MCF 10A (cell line): ENCODE data around the gene APCDD1L. TPM values are rescaled to one million over a fixed set of nuclear protein-coding genes. Genes with fewer than 3 reads are reported as not detected.

ENCODE experiments used
- BruUV-seq: library from RNA; stranded (reverse); fragments of 400-500 nt; replicated peaks from 2 replicates; lab custom pipeline; 2021; lab: Mats Ljungman, UMichigan
- CTCF ChIA-PET: fragments of 300-600 bp; sonication (Branson Sonifier 250); formaldehyde crosslinking; extraction: SDS; loops from one replicate; lab custom pipeline; 2021; ENCODE audit warnings: antibody characterized with exemption, inconsistent platforms; lab: Yijun Ruan, JAX
- POLR2A ChIA-PET: fragments of 300-600, 350-650 bp; sonication (Branson Sonifier 250); formaldehyde crosslinking; extraction: SDS; loops from one replicate; lab custom pipeline; 2020; ENCODE audit warnings: antibody characterized with exemption, inconsistent platforms; lab: Yijun Ruan, JAX
- DNase-seq: peaks from one replicate; pipeline ENCODE4 v3.0.0-alpha.2; 2018; ENCODE audit not compliant: unreplicated experiment
- H3K27ac Mint-ChIP-seq: one replicate; pipeline ENCODE4 v1.8.0; 2022; ENCODE audit warnings: mild to moderate bottlenecking, low read depth, mixed read lengths; ENCODE audit not compliant: unreplicated experiment
- H3K27me3 Mint-ChIP-seq: one replicate; pipeline ENCODE4 v1.8.0; 2022; ENCODE audit warnings: mixed read lengths; ENCODE audit not compliant: insufficient read depth, unreplicated experiment
- H3K36me3 Mint-ChIP-seq: one replicate; pipeline ENCODE4 v1.8.0; 2022; ENCODE audit warnings: mild to moderate bottlenecking, moderate library complexity, mixed read lengths; ENCODE audit not compliant: insufficient read depth, unreplicated experiment
- H3K4me1 Mint-ChIP-seq: one replicate; pipeline ENCODE4 v1.8.0; 2022; ENCODE audit warnings: mixed read lengths; ENCODE audit not compliant: insufficient read depth, unreplicated experiment
- H3K4me3 Mint-ChIP-seq: one replicate; pipeline ENCODE4 v1.8.0; 2022; ENCODE audit warnings: mild to moderate bottlenecking, moderate library complexity, mixed read lengths; ENCODE audit not compliant: unreplicated experiment
- H3K9me3 Mint-ChIP-seq: one replicate; pipeline ENCODE4 v1.8.0; 2022; ENCODE audit warnings: mixed read lengths; ENCODE audit not compliant: unreplicated experiment
- intact Hi-C: fragments of 100-400 bp; cut with micrococcal nuclease; formaldehyde crosslinking; loops from 2 replicates; pipeline ENCODE4 v1.14.1; 2022
- total RNA-seq: library from RNA; stranded (reverse); gene quantifications from 2 replicates; pipeline ENCODE4 v1.2.3, GENCODE V29; 2022
- TF ChIP-seq, protein P1 (sequence below): fragments of 200-600 bp; IDR thresholded peaks from one replicate; pipeline ENCODE4 v1.8.0; 2022; ENCODE audit warnings: antibody characterized with exemption, mild to moderate bottlenecking; ENCODE audit not compliant: unreplicated experiment

The APCDD1L gene
- total RNA-seq, 1 experiment from 2014 or later = 0.86 TPM

DNA sequence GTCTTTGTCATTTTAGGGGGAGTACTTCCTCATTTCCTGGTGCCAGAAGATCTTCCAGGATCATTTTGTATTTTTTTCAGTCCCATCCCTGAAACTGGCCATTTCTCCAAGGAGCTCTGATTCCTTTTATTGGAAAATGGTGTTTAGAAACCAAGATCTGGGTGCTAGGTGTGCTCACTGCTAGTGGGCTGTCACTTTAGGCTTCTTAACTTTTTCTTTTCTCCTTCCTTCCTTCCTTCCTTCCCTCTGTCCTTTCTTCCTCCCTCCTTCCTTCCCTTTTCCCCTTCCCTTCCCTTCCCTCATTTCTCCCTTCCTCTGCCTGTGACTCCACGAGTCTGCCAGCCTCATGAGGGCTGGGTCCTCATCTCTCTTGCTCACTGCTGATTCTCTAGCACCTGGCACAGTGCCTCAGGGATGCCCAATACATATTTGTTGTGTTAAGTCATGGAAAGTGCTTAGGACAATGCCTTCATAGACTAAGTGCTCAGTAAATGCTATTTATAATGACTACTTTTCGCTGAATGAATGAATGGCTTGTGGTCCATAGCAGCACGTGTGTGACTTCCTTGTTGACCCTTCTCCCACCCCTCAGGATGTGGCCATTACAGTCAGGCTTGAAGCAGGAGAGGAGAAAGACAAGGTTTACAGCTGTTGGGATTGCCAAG is 36.9 kb downstream of the APCDD1L start:
- TF ChIP-seq, protein P1, sequence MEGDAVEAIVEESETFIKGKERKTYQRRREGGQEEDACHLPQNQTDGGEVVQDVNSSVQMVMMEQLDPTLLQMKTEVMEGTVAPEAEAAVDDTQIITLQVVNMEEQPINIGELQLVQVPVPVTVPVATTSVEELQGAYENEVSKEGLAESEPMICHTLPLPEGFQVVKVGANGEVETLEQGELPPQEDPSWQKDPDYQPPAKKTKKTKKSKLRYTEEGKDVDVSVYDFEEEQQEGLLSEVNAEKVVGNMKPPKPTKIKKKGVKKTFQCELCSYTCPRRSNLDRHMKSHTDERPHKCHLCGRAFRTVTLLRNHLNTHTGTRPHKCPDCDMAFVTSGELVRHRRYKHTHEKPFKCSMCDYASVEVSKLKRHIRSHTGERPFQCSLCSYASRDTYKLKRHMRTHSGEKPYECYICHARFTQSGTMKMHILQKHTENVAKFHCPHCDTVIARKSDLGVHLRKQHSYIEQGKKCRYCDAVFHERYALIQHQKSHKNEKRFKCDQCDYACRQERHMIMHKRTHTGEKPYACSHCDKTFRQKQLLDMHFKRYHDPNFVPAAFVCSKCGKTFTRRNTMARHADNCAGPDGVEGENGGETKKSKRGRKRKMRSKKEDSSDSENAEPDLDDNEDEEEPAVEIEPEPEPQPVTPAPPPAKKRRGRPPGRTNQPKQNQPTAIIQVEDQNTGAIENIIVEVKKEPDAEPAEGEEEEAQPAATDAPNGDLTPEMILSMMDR = no peak
- Mint-ChIP-seq H3K4me1 (no peaks in the 10 kb centered on the region), H3K27ac (no peak overlapping the region), H3K9me3 (peaks cover 29% of the 10 kb centered on the region), H3K4me3 (no peak overlapping the region), H3K36me3 (peaks cover under 1% of the 10 kb centered on the region), H3K27me3 (no peaks in the 10 kb centered on the region)
- ChIA-PET POLR2A (no interaction called here), CTCF (interaction anchor here (0.6 to 0.7 kb wide), 3 partner anchors 15 to 1303 kb away, joined by 3 to 5 read pairs (median 4); no protein-coding TSS in a partner anchor)
- BruUV-seq = no TSS peak
- intact Hi-C loops = no loop called here
- DNase-seq = no peak

GRCh38 chr20:58475466-58475865 is 39.7 kb downstream of the APCDD1L start:
- Mint-ChIP-seq H3K4me1 (no peaks in the 10 kb centered on the region), H3K36me3 (no peaks in the 10 kb centered on the region), H3K27me3 (no peaks in the 10 kb centered on the region), H3K4me3 (no peak overlapping the region), H3K9me3 (peaks cover 22% of the 10 kb centered on the region), H3K27ac (no peak overlapping the region)
- ChIA-PET CTCF (no interaction called here), POLR2A (no interaction called here)
- TF ChIP-seq, protein P1 = no peak
- BruUV-seq = no TSS peak
- intact Hi-C loops = no loop called here
- no peak for DNase-seq

DNA sequence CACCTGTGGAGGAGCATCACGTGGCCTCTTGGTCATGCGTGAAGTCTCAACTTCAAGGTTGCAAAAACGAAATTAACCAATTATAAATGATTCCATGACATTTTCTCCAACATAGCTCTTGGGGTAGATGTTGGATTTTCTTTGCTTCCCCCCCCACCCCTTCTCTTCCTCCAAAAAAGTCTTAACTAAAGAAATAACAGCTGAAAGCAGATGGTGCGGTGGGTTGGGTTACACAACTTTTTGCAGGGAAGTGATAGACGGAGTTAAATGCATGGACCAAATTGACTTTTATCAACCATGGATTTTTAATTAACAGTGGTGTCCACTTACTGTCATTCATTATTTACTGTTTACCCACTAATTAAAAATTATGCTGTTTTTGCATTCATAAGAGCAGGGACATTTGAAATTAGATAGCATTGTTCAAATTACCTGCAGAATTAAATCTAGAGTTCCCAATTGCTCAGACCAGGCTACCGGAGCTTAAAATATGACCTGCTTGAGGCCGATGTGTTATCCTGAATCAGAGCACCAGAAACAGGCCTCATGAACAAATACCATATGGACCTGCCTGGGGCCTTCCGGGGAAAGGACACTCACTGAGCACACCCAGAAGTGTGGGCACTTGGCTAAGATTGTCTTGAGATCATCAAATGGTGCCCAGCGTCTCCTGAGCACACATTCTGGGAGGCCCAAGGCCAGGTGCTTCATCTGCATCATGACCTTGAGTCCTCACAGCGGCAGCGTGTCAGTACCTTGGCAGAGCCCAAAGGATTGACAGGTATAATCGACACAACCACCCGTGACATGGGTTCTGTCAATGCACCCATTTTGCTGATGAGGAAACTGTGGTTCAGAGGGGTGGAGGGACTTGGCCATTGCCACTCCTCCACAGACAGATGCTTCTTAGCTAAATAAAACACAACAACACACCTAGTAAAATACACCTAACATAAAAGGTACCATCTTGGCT is 41.5 kb downstream of the APCDD1L start:
- no peak overlapping the region for H3K4me3 Mint-ChIP-seq
- H3K4me1 Mint-ChIP-seq = no peaks in the 10 kb centered on the region
- H3K9me3 Mint-ChIP-seq = peaks cover 22% of the 10 kb centered on the region
- H3K27ac Mint-ChIP-seq = no peak overlapping the region
- BruUV-seq = no TSS peak
- ChIA-PET POLR2A (interaction anchor here (0.8 kb wide), 1 partner anchor 139 kb away, joined by 3 read pairs; no protein-coding TSS in a partner anchor), CTCF (interaction anchor here (0.6 to 1.2 kb wide), 4 partner anchors 10 to 229 kb away, joined by 3 to 6 read pairs (median 4); no protein-coding TSS in a partner anchor)
- H3K27me3 Mint-ChIP-seq = no peaks in the 10 kb centered on the region
- DNase-seq = no peak
- intact Hi-C loops = no loop called here
- no peaks in the 10 kb centered on the region for H3K36me3 Mint-ChIP-seq
- TF ChIP-seq, protein P1 = no peak
